Right atrium auricular region (tissue), 2 donors: Measurements from ENCODE around the gene STOML2. TPM values are rescaled to one million over a fixed set of nuclear protein-coding genes. Genes with fewer than 3 reads are reported as not detected.
A peak's percentile ranks its signal among the peaks of the same experiment; 100 is the strongest.

Source experiments
- DNase-seq: peaks from one replicate; pipeline ENCODE4 v3.0.0-alpha.2; 2019; ENCODE audit warnings: low spot score
- H3K27ac ChIP-seq, 2 donors: fragments of 200-600 bp; sonication (generic); 1 replicate in 1 of 2; 2 replicates in 1 of 2; pipeline ENCODE4 v1.5.1; 2016 to 2019
- H3K27me3 ChIP-seq, 2 donors: fragments of 200-600 bp; sonication (generic); one replicate each; pipeline versions ENCODE4 v1.5.1 to v1.6.0; 2017 to 2019
- H3K36me3 ChIP-seq: fragments of 200-600 bp; sonication (generic); one replicate; pipeline ENCODE4 v1.5.1; 2016
- H3K4me1 ChIP-seq, 2 donors: fragments of 200-600 bp; sonication (generic); one replicate each; pipeline versions ENCODE4 v1.5.1 to v1.6.0; 2017 to 2019
- H3K4me3 ChIP-seq, 2 donors: fragments of 200-600 bp; sonication (generic); 1 replicate in 1 of 2; 2 replicates in 1 of 2; pipeline ENCODE4 v1.5.1; 2017 to 2019; ENCODE audit warnings: mild to moderate bottlenecking in 1 of 2, moderate library complexity in 1 of 2
- H3K9me3 ChIP-seq, 2 donors: fragments of 200-600 bp; sonication (generic); one replicate each; pipeline ENCODE4 v1.5.1; 2019
- total RNA-seq, 2 donors: library from RNA; depleted of rRNA; stranded (reverse); fragments of >200 nt; gene quantifications; one replicate each; pipeline ENCODE4 v1.1.0, GENCODE V29; 2016
- TF ChIP-seq, protein P1 (sequence below), 2 donors: fragments of 200-600 bp; sonication (generic); IDR thresholded peaks; one replicate each; pipeline ENCODE4 v1.5.1; 2019; ENCODE audit warnings: antibody characterized with exemption in 2 of 2

The STOML2 gene
- total RNA-seq, 2 donors from 2014 or later = 114 to 115 TPM

- TF ChIP-seq, protein P1, sequence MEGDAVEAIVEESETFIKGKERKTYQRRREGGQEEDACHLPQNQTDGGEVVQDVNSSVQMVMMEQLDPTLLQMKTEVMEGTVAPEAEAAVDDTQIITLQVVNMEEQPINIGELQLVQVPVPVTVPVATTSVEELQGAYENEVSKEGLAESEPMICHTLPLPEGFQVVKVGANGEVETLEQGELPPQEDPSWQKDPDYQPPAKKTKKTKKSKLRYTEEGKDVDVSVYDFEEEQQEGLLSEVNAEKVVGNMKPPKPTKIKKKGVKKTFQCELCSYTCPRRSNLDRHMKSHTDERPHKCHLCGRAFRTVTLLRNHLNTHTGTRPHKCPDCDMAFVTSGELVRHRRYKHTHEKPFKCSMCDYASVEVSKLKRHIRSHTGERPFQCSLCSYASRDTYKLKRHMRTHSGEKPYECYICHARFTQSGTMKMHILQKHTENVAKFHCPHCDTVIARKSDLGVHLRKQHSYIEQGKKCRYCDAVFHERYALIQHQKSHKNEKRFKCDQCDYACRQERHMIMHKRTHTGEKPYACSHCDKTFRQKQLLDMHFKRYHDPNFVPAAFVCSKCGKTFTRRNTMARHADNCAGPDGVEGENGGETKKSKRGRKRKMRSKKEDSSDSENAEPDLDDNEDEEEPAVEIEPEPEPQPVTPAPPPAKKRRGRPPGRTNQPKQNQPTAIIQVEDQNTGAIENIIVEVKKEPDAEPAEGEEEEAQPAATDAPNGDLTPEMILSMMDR (IDR thresholded peaks at IDR 0.05) = no peak
- DNase-seq = no peak
- H3K27me3 ChIP-seq = no peaks in the 10 kb centered on the region
- H3K9me3 ChIP-seq = no peaks in the 10 kb centered on the region
- H3K36me3 ChIP-seq = peaks cover 58% of the 10 kb centered on the region
- H3K27ac ChIP-seq = no peak overlapping the region
- peaks cover 0 to 8% of the 10 kb centered on the region in 2 donors for H3K4me1 ChIP-seq
- no peak overlapping the region for H3K4me3 ChIP-seq
Observed at GRCh38 chr9:35091536-35091935, 11.4 kb downstream of the STOML2 start.

GRCh38 chr9:35089434-35089833, 13.5 kb downstream of the STOML2 start:
- Histone ChIP-seq H3K27me3 (no peaks in the 10 kb centered on the region), H3K4me3 (no peak overlapping the region), H3K4me1 (no peaks in the 10 kb centered on the region), H3K9me3 (no peaks in the 10 kb centered on the region), H3K27ac (no peak overlapping the region), H3K36me3 (peaks cover 58% of the 10 kb centered on the region)
- TF ChIP-seq, protein P1 (IDR thresholded peaks at IDR 0.05) = no peak
- no peak for DNase-seq

DNA sequence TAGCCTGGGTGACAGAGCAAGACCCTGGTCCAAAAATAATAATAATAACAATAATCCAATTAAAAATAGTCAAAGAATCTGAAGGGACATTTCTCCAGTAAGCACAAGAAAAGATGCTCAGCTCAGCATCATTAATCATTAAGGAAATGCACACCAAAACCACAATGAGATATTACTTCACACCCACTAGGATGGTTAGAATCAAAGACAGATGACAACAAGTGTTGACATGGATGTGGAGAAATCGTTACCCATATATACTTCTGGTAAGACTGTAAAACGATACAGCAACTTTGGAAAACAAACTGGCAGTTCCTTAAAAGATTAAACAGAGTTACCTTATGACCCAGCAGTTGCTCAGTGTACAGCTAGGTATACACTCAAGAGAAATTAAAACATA, 17.9 kb downstream of the STOML2 start:
- Histone ChIP-seq H3K4me3 (no peak overlapping the region), H3K27ac (no peak overlapping the region), H3K27me3 (no peaks in the 10 kb centered on the region), H3K4me1 (no peaks in the 10 kb centered on the region), H3K9me3 (no peaks in the 10 kb centered on the region), H3K36me3 (peaks cover 26% of the 10 kb centered on the region)
- TF ChIP-seq, protein P1 (IDR thresholded peaks at IDR 0.05) = no peak
- DNase-seq = no peak

DNA sequence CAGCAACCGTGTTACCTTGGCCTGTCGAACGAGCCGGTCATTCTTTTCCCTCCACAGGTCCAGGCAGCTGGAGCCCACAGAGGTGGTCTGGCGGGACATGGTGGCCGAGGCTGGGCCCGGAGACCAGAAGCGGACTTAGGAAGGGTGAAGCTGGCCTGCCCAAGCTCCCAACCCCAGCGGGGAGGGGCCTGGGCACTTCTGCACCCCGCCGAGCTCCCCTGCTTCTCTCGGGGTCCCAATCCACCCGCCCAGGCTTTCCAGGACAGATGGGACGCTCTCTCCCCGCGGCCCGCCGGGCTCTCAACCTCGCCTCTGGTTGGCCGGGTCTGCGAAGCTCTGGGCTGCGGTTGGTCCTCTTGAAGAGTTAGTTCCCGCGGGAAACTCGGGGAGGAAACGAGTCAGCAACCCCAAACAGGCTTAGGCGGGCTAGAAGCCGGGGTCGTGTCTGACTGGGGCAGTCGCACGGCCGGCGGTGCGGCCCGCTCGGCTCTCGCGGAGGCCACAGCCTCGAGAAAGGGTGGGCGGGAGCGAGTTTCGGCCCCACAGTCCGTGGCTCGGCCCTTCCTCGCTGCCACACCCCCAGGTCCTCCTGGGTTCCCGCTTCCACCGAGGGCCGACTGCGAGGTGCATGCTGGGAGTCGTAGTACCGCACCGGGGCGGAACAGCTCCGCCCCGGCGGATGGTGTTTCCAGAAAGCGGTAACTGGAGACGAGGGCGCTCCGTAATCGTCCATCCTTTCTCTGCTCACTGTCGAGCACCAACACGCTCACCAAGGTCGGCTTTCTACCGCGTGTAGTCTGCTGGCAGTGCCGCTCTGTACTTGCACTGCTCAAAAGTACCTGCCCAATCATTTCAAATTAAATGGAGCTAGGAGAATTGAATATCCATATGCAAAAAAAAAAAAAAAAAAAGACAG, 23.2 kb downstream of the STOML2 start, which contains the start of gene FANCG:
TSS of gene FANCG (minus strand) at position 517 of the 916 bp plus-strand sequence. CDS start at position 99, 418 bp downstream.
- H3K4me3 ChIP-seq = peak within 1 kb of the TSS; percentile 62 to 63
- TF ChIP-seq, protein P1 (IDR thresholded peaks at IDR 0.05) = peak in 1 of 2 donors; percentile 24
- peak within 1 kb of the TSS; percentile 76 to 77 for H3K27ac ChIP-seq
- H3K4me1 ChIP-seq = peaks cover 0 to 16% of the 10 kb centered on the region in 2 donors
- peak; percentile 91 for DNase-seq
- no peaks in the 10 kb centered on the region for H3K9me3 ChIP-seq
- H3K27me3 ChIP-seq = no peaks in the 10 kb centered on the region
- no peaks in the 10 kb centered on the region for H3K36me3 ChIP-seq

DNA sequence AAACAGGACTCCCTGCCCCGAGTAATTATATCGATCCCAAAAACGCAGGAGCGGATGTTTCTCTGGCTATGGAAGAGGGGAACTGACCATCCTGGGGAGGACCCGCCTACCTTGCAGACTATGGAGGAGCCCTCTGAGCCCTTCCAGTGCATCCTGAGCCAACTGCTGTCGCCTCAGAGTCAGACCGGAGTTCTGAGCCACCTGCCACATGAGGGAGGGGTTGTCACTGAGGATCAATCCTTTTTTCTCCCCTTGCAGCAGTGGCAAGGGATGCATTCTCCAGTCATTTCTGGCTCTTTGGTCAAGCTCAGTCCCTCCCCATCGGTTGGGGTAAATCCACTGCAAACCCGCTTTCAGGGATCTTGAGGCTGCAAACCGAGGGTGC, 23.9 kb downstream of the STOML2 start:
- peak overlapping the region; percentile 62 to 63 for H3K4me3 ChIP-seq
- H3K27ac ChIP-seq = peak overlapping the region; percentile 76 to 77

More for the DNA sequence above, 23.9 kb downstream of the STOML2 start:
- Histone ChIP-seq H3K27me3 (no peaks in the 10 kb centered on the region), H3K36me3 (no peaks in the 10 kb centered on the region), H3K4me1 (peaks cover 0 to 16% of the 10 kb centered on the region in 2 donors), H3K9me3 (no peaks in the 10 kb centered on the region)
- TF ChIP-seq, protein P1 (IDR thresholded peaks at IDR 0.05) = no peak
- DNase-seq = no peak
